NCI-H510A (cell line): ENCODE results near the gene SPIRE1.
"Not testable (repeated sequence)": the region's sequence is repeated elsewhere in the genome, so short reads cannot be mapped to it uniquely, and the experiment has no call there.

Experiments
- DNase-seq: peaks from one replicate; lab custom pipeline; 2025; lab: John Stamatoyannopoulos, UW

The SPIRE1 gene

GRCh38 chr18:12485479-12486105 is 172.3 kb downstream of the SPIRE1 start:
- DNase-seq = no peak

- DNase-seq = not testable (repeated sequence)
Measured at GRCh38 chr18:12481915-12482314, 176.0 kb downstream of the SPIRE1 start.

GRCh38 chr18:12479982-12480381 is 177.9 kb downstream of the SPIRE1 start:
- no peak for DNase-seq

GRCh38 chr18:12479536-12479935 is 178.4 kb downstream of the SPIRE1 start:
- no peak for DNase-seq

- no peak for DNase-seq
Measured at GRCh38 chr18:12478269-12479047, 179.4 kb downstream of the SPIRE1 start.

GRCh38 chr18:12477606-12478005 is 180.3 kb downstream of the SPIRE1 start:
- DNase-seq = no peak

GRCh38 chr18:12476955-12477354 is 181.0 kb downstream of the SPIRE1 start:
- DNase-seq = no peak

- no peak for DNase-seq
Measured at GRCh38 chr18:12474876-12475275, 183.0 kb downstream of the SPIRE1 start.

- no peak for DNase-seq
Measured at GRCh38 chr18:12474146-12474545, 183.8 kb downstream of the SPIRE1 start.

- DNase-seq = no peak
Measured at GRCh38 chr18:12470382-12471075, 187.4 kb downstream of the SPIRE1 start.

- no peak for DNase-seq
Measured at GRCh38 chr18:12468445-12468844, 189.5 kb downstream of the SPIRE1 start.

- DNase-seq = no peak
Measured at GRCh38 chr18:12464731-12465130, 193.2 kb downstream of the SPIRE1 start.

- DNase-seq = no peak
Measured at GRCh38 chr18:12463191-12463590, 194.7 kb downstream of the SPIRE1 start.

GRCh38 chr18:12462242-12462641 is 195.7 kb downstream of the SPIRE1 start:
- no peak for DNase-seq

- no peak for DNase-seq
Measured at GRCh38 chr18:12461326-12461725, 196.6 kb downstream of the SPIRE1 start.

GRCh38 chr18:12460874-12461273 is 197.0 kb downstream of the SPIRE1 start:
- no peak for DNase-seq

GRCh38 chr18:12458771-12459170 is 199.1 kb downstream of the SPIRE1 start:
- no peak for DNase-seq

- no peak for DNase-seq
Measured at GRCh38 chr18:12456441-12456840, 201.5 kb downstream of the SPIRE1 start.

GRCh38 chr18:12455496-12455895 is 202.4 kb downstream of the SPIRE1 start:
- DNase-seq = no peak

GRCh38 chr18:12452784-12453183 is 205.1 kb downstream of the SPIRE1 start:
- no peak for DNase-seq

- DNase-seq = no peak
Measured at GRCh38 chr18:12451428-12451827, 206.5 kb downstream of the SPIRE1 start.

GRCh38 chr18:12449051-12449785 is 208.7 kb downstream of the SPIRE1 start:
- DNase-seq = no peak
